B cell (primary cell): ENCODE measurements around the gene PLA2G4F. TPM values are rescaled to one million over a fixed set of nuclear protein-coding genes. Genes with fewer than 3 reads are reported as not detected.

Source experiments
- ATAC-seq: fragments of 200-7000 bp; cut with Tn5 transposase; one replicate; pipeline ENCODE4 v1.10.0; 2021; ENCODE audit warnings: low read depth, mild to moderate bottlenecking, moderate number of reproducible peaks, moderate library complexity
- CTCF ChIA-PET: fragments of 350-600 bp; sonication (Branson Sonifier 250); formaldehyde crosslinking; loops from one replicate; lab custom pipeline; 2021; ENCODE audit warnings: antibody characterized with exemption, inconsistent platforms; lab: Charles Lee
- POLR2A ChIA-PET: fragments of 350-600 bp; sonication (Branson Sonifier 250); formaldehyde crosslinking; loops from one replicate; lab custom pipeline; 2021; ENCODE audit warnings: antibody characterized with exemption; lab: Charles Lee
- DNase-seq: peaks from one replicate; pipeline ENCODE4 v3.0.0; 2013
- H2AFZ ChIP-seq: 2 replicates; pipeline ENCODE4 v1.6.1; 2012; ENCODE audit warnings: mild to moderate bottlenecking, low read depth, low read length; ENCODE audit not compliant: insufficient read depth, poor library complexity, severe bottlenecking
- H3K27ac ChIP-seq, 2 donors: 1 replicate in 1 of 2; 2 replicates in 1 of 2; pipeline ENCODE4 v1.5.1; 2012 to 2013; ENCODE audit warnings: low read length in 2 of 2, mild to moderate bottlenecking in 2 of 2, moderate library complexity in 1 of 2
- H3K27me3 ChIP-seq, 4 experiments: fragments of 200-600 bp in 1 of 4; sonication (generic) in 1 of 4; replicated peaks in 1 of 4; 1 replicate in 2 of 4; 2 replicates in 2 of 4; pipeline versions ENCODE4 v1.6.1 to v1.7.0; 2013 to 2016; ENCODE audit warnings: low read length in 3 of 4, mild to moderate bottlenecking in 2 of 4, mixed read lengths in 1 of 4, moderate library complexity in 1 of 4; ENCODE audit not compliant: insufficient read depth in 4 of 4, control insufficient read depth in 3 of 4; ENCODE audit errors: control extremely low read depth in 1 of 4
- H3K36me3 ChIP-seq, 2 experiments: replicated peaks in 1 of 2; 1 replicate in 1 of 2; 2 replicates in 1 of 2; pipeline versions ENCODE4 v1.6.1 to v1.7.1; 2013; ENCODE audit warnings: low read length in 1 of 2; ENCODE audit not compliant: insufficient read depth in 2 of 2, control insufficient read depth in 1 of 2; ENCODE audit errors: control extremely low read depth in 1 of 2, extremely low read depth in 1 of 2
- H3K4me1 ChIP-seq, 2 donors: fragments of 200-600 bp in 1 of 2; sonication (generic) in 1 of 2; 1 replicate in 1 of 2; 2 replicates in 1 of 2; pipeline versions ENCODE4 v1.5.1 to v1.6.1; 2013 to 2017; ENCODE audit warnings: low read length in 2 of 2; ENCODE audit not compliant: control insufficient read depth in 2 of 2, insufficient read depth in 2 of 2
- H3K4me2 ChIP-seq: replicated peaks from 2 replicates; pipeline ENCODE3; 2012; ENCODE audit warnings: mild to moderate bottlenecking, low read depth, low read length; ENCODE audit not compliant: poor library complexity, severe bottlenecking
- H3K4me3 ChIP-seq, 5 experiments: fragments of 200-600 bp in 1 of 5; sonication (generic) in 1 of 5; 1 replicate in 3 of 5; 2 replicates in 2 of 5; pipeline versions ENCODE4 v1.5.1 to v1.7.0; 2011 to 2016; ENCODE audit warnings: low read length in 4 of 5, mild to moderate bottlenecking in 4 of 5, low read depth in 2 of 5, control low read depth in 1 of 5, moderate library complexity in 1 of 5; ENCODE audit not compliant: insufficient read depth in 1 of 5; ENCODE audit errors: control extremely low read depth in 1 of 5, extremely low read depth in 1 of 5
- H3K79me2 ChIP-seq: fragments of 200-600 bp; sonication (generic); one replicate; pipeline ENCODE4 v1.6.0; 2016; ENCODE audit warnings: low read length; ENCODE audit not compliant: control insufficient read depth, insufficient read depth
- H3K9ac ChIP-seq: fragments of 200-600 bp; sonication (generic); 2 replicates; pipeline ENCODE4 v1.6.1; 2017; ENCODE audit warnings: mild to moderate bottlenecking, low read length, moderate library complexity
- H3K9me3 ChIP-seq, 3 donors: one replicate each; pipeline versions ENCODE4 v1.6.1 to v1.7.1; 2013; ENCODE audit warnings: low read length in 2 of 3; ENCODE audit not compliant: control insufficient read depth in 2 of 3, insufficient read depth in 1 of 3; ENCODE audit errors: control extremely low read depth in 1 of 3
- H4K20me1 ChIP-seq: 2 replicates; pipeline ENCODE4 v1.6.0; 2012; ENCODE audit warnings: mild to moderate bottlenecking, low read length; ENCODE audit not compliant: insufficient read depth, control insufficient read depth, poor library complexity, severe bottlenecking
- H3K27ac Mint-ChIP-seq: one replicate; pipeline ENCODE4 v1.8.0; 2021; ENCODE audit warnings: mixed read lengths
- H3K27me3 Mint-ChIP-seq: one replicate; pipeline ENCODE4 v1.8.0; 2021; ENCODE audit warnings: mixed read lengths
- H3K4me1 Mint-ChIP-seq: one replicate; pipeline ENCODE4 v1.8.0; 2021; ENCODE audit warnings: mixed read lengths
- H3K4me3 Mint-ChIP-seq: one replicate; pipeline ENCODE4 v1.8.0; 2021; ENCODE audit warnings: mixed read lengths
- H3K9me3 Mint-ChIP-seq: one replicate; pipeline ENCODE4 v1.8.0; 2022; ENCODE audit warnings: mixed read lengths; ENCODE audit not compliant: insufficient read depth
- CTCF ChIP-seq: fragments of 200-600 bp; IDR thresholded peaks from one replicate; pipeline ENCODE4 v1.8.0; 2022; ENCODE audit warnings: antibody characterized with exemption, mild to moderate bottlenecking
- EZH2 ChIP-seq: IDR thresholded peaks from 2 replicates; pipeline ENCODE4 v1.6.1; 2012; ENCODE audit warnings: borderline replicate concordance, low read depth, mild to moderate bottlenecking, moderate library complexity, low read length; ENCODE audit not compliant: insufficient read depth, poor library complexity, severe bottlenecking
- WGBS: methylation state at CpG from one replicate; pipeline ENCODE4 v1.1.5; 2013; ENCODE audit warnings: missing lambda C conversion rate; ENCODE audit not compliant: insufficient coverage; 5-methylcytosine and 5-hydroxymethylcytosine counted together
- intact Hi-C: fragments of 100-400 bp; cut with micrococcal nuclease; formaldehyde crosslinking; loops from one replicate; pipeline ENCODE4 v1.10.0; 2022
- polyA plus RNA-seq: library from polyadenylated mRNA; depleted of rRNA; stranded (reverse); fragments of >200 nt; gene quantifications from 2 replicates; pipeline ENCODE4 v1.2.3, GENCODE V29; 2012
- total RNA-seq, 2 donors: library from RNA; stranded (reverse); fragments of 120-200 nt in 1 of 2; gene quantifications; 1 replicate in 1 of 2; 2 replicates in 1 of 2; pipeline versions ENCODE4 v1.2.3 to v1.2.4, GENCODE V29; 2013 to 2022

PLA2G4F gene
- total and polyA plus RNA-seq, 2 donors (not counting 1 experiment from before 2014, with no cell fraction given) = not detected

GRCh38 chr15:42141795-42142667 is 14.4 kb downstream of the PLA2G4F start:
- no peak overlapping the region for H3K27ac ChIP-seq
- H3K9ac ChIP-seq = no peak overlapping the region
- no peaks in the 10 kb centered on the region for H3K4me1 ChIP-seq
- H3K27me3 Mint-ChIP-seq = peaks cover 7% of the 10 kb centered on the region
- H3K79me2 ChIP-seq = no peaks in the 10 kb centered on the region
- TF ChIP-seq CTCF (no peak), EZH2 (no peak)
- ChIA-PET CTCF (no interaction called here), POLR2A (no interaction called here)
- no peaks in the 10 kb centered on the region for H4K20me1 ChIP-seq
- H2AFZ ChIP-seq = no peak overlapping the region
- H3K4me3 ChIP-seq = no peak overlapping the region
- H3K4me3 Mint-ChIP-seq = no peak overlapping the region
- no peaks in the 10 kb centered on the region for H3K9me3 Mint-ChIP-seq
- WGBS = 91% methylated on average over 19 of the region's 21 CpGs
- H3K4me1 Mint-ChIP-seq = no peaks in the 10 kb centered on the region
- H3K4me2 ChIP-seq = no peak overlapping the region
- ATAC-seq (no peak), DNase-seq (no peak)
- intact Hi-C loops = no loop called here
- H3K27ac Mint-ChIP-seq = no peak overlapping the region
- H3K36me3 ChIP-seq = no peaks in the 10 kb centered on the region
- no peaks in the 10 kb centered on the region for H3K9me3 ChIP-seq
- H3K27me3 ChIP-seq = peaks cover 0 to 6% (median 0%) of the 10 kb centered on the region in 4 experiments

- Histone ChIP-seq H3K79me2 (no peaks in the 10 kb centered on the region), H2AFZ (no peak overlapping the region), H3K27ac (no peak overlapping the region), H3K4me3 (no peak overlapping the region), H3K36me3 (no peaks in the 10 kb centered on the region), H3K9me3 (no peaks in the 10 kb centered on the region), H3K27me3 (peaks cover 0 to 3% (median 0%) of the 10 kb centered on the region in 4 experiments), H3K9ac (no peak overlapping the region), H4K20me1 (no peaks in the 10 kb centered on the region), H3K4me2 (no peak overlapping the region), H3K4me1 (no peaks in the 10 kb centered on the region)
- H3K4me3 Mint-ChIP-seq = no peak overlapping the region
- no peaks in the 10 kb centered on the region for H3K9me3 Mint-ChIP-seq
- DNase-seq = no peak
- intact Hi-C loops = no loop called here
- peaks cover 7% of the 10 kb centered on the region for H3K27me3 Mint-ChIP-seq
- H3K4me1 Mint-ChIP-seq = no peaks in the 10 kb centered on the region
- CTCF ChIA-PET = no interaction called here
- TF ChIP-seq EZH2 (no peak), CTCF (no peak)
- 83% methylated on average over 4 of the region's 7 CpGs for WGBS
- ATAC-seq = no peak
- no peak overlapping the region for H3K27ac Mint-ChIP-seq
- POLR2A ChIA-PET = no interaction called here
Observed at GRCh38 chr15:42141246-42141645, 15.2 kb downstream of the PLA2G4F start.
